Mammary microvascular endothelial cell (primary cell): ENCODE data around the gene PI4KB. TPM values are rescaled to one million over a fixed set of nuclear protein-coding genes. Genes with fewer than 3 reads are reported as not detected.

ENCODE experiments used
- total RNA-seq: library from RNA; depleted of rRNA; stranded (reverse); fragments of >200 nt; gene quantifications from 2 replicates; pipeline ENCODE4 v1.2.3, GENCODE V29; 2015

PI4KB gene
- total RNA-seq: 58.5 and 70.2 TPM in 2 replicates

GRCh38 chr1:151327223-151327902 lies at the start of gene PI4KB:
TSS of gene PI4KB (minus strand) at chr1:151327416. CDS start at chr1:151316481, 10,935 bp downstream.

DNA sequence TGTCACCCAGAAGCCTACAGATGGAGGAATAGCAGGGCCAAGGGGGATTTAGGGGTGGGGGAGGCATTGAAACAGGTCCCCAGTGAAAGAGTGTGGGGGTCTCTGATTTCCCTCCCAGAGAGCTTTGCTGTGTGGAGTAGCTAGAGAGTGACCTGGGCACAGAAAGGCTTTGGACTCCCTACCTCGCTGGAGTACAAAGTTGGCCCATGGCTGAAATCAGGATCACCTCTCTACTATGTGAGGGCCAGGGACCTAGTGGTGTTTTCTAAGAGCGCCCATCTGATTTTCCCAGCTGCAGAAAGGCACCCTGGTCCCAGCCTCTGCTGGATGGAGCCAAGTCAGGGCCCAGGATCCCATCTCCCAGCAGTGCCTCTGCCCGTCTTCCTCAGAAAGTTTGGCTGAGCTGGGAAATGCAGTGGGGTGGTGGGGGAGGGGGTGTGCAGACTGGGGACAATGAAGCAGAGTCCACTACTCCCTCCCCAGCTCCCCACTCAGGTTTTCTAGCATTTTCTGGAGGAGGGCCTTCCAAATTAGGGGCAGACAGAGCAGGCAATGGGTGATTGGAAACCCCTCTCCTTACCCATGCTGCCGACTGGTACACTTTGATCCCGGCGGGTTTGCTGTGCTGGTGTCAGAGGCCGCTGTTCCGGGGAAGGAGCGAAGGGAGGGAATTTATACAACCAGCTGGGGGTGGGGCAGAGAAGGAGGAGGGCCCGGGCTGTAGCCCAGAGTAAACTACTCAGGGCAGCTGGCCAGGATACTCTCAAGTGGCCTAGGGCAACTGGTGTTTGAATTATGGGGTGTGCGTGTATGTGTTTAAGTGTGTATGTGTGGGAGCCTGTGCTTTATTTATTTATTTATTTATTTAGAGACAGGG lies 45.1 kb upstream of the PI4KB start, which contains the start of gene SELENBP1:
TSS of gene SELENBP1 (minus strand) at position 648 of the 877 bp plus-strand sequence. CDS start at position 584, 64 bp downstream.

GRCh38 chr1:151346769-151347522 lies 19.7 kb upstream of the PI4KB start, which contains the start of gene RFX5:
TSS of gene RFX5 (minus strand) at chr1:151347252. CDS start at chr1:151346320, 932 bp downstream.

DNA sequence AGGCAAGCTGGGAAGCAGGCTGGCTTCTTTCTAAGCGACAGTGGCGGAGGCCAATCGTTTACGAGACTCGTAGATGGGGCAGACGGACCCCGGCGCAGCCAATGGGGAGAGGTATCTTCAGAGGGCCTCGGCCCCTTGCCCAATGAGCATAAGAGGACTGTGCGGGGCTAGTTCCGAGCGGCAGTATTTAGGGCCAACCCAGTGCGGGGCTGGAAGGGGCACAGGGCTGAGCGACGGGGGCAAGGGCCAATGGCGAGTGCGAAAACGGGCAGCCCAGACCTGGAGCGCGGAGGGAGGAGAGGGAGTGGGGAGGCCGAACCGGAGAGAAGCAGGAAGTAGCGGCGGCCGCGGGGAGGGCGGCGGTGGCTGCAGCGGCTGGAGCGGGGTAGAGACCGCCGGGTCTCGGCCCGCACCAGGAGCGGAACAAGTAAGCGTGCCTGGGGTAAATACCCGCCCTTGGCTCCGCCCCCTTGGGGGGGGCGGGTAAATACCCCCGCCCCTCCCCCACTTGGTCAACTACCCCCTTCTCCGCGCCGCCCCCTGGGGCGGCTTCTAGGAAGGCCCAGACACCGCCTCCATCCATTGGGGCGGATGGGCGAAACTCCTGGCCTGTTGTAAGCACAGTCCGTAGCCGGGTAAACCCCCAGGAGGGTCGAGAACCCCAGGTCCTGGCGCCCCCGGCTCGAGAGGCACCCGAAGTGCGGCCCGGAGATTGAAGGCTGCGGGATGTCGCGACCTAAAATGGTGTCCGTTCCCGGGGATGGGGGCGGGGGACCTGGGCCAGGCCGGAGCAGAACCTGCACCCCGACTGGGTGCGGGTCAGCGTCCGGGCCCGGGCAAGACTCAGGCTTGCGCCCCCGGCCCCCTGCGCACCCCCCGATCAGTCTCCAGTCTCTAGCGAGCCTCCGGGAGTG lies 45.0 kb downstream of the PI4KB start, which contains the start of gene ZNF687:
TSS of gene ZNF687 (plus strand) at position 331 of the 914 bp plus-strand sequence. CDS start 3,993 bp downstream, outside the sequence.

DNA sequence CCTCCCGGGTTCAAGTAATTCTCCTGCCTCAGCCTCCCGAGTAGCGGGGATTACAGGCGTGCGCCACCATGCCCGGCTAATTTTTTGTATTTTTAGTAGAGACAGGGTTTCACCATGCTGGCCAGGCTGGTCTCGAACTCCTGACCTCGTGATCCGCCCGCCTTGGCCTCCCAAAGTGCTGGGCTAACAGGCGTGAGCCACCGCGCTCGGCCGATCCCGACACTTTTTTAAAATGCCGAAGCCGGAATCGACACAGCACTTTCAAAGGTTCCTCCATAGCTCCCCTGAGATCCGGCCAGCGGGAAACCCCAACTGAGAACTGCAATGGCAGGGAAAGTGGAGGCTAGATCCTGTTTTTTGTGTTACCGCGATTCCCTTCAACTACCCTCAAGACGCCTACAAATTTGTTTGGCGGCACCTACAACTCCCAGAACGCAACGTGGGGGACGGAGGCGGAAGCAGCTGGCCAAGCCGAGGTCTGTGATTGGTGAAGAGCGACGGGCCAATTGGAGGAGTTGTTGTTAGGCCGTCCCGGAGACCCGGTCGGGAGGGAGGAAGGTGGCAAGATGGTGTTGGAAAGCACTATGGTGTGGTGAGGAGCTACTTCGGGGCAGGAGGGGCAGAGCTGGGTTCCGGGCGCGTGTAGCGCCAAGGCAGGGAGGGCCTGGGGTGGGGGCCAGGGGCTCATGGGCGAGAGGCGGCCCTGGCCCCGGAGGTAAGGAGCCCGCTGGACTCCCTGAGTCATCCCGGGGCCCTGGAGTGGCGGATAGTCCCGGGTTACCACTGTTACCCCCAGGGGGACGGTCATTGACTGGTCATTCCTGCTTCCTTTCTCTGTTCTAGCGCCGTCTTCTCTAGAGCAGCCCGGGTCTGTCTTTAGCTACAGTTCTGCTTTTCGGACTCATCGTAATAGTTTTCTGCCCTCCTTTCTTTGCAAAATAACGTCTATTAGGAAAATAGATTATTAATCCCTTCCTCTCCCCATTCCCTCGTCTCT lies 72.7 kb downstream of the PI4KB start, which contains the start of gene PSMD4:
TSS of gene PSMD4 (plus strand) at position 518 of the 997 bp plus-strand sequence. CDS start at position 567, 49 bp downstream.

Other genes with a start within 250 kb of the PI4KB start
- 9.9 and 15.7 TPM in 2 replicates for gene SEMA6C, start 180.8 kb downstream of the PI4KB start, total RNA-seq
- gene TNFAIP8L2, start 170.8 kb downstream of the PI4KB start, total RNA-seq: 1.1 and 1.2 TPM in 2 replicates
- 3.3 and 3.6 TPM in 2 replicates for gene LYSMD1, start 161.5 kb downstream of the PI4KB start, total RNA-seq
- 29.9 and 33.4 TPM in 2 replicates for gene SCNM1, start 161.3 kb downstream of the PI4KB start, total RNA-seq
- gene TMOD4, start 151.4 kb downstream of the PI4KB start, total RNA-seq: 0.67 and 0.79 TPM in 2 replicates
- 51.5 and 63.7 TPM in 2 replicates for gene VPS72, start 137.2 kb downstream of the PI4KB start, total RNA-seq
- gene PIP5K1A, start 128.9 kb downstream of the PI4KB start, total RNA-seq: 37.2 and 37.5 TPM in 2 replicates
- gene PSMD4, start 72.7 kb downstream of the PI4KB start, total RNA-seq: 188 and 200 TPM in 2 replicates
- gene ZNF687, start 45.1 kb downstream of the PI4KB start, total RNA-seq: 14.9 and 16.9 TPM in 2 replicates
- gene RFX5, start 19.8 kb upstream of the PI4KB start, total RNA-seq: 35.1 and 41.6 TPM in 2 replicates
- 1.9 and 3.4 TPM in 2 replicates for gene SELENBP1, start 45.3 kb upstream of the PI4KB start, total RNA-seq
- gene PSMB4, start 72.2 kb upstream of the PI4KB start, total RNA-seq: 409 and 419 TPM in 2 replicates
- gene POGZ, start 132.1 kb upstream of the PI4KB start, total RNA-seq: 12.8 and 13.7 TPM in 2 replicates
- 0.13 and 1.5 TPM in 2 replicates for gene CGN, start 184.0 kb upstream of the PI4KB start, total RNA-seq
- 3.9 and 4.9 TPM in 2 replicates for gene TUFT1, start 212.9 kb upstream of the PI4KB start, total RNA-seq